ENCODE results near the gene CCL4.
"Not testable (repeated sequence)": the region's sequence is repeated elsewhere in the genome, so short reads cannot be mapped to it uniquely, and the experiment has no call there.

CCL4 gene

GRCh38 chr17:36117505-36118382 lies 14.1 kb downstream of the CCL4 start:
- no peak for DNase-seq (ENCODE audit: low read depth, low spot score)

GRCh38 chr17:36118477-36119353 lies 15.1 kb downstream of the CCL4 start:
- no peak for DNase-seq (ENCODE audit: low read depth, low spot score)

GRCh38 chr17:36120221-36120620 lies 16.6 kb downstream of the CCL4 start:
- no peak for DNase-seq (ENCODE audit: low read depth, low spot score)

GRCh38 chr17:36121099-36121498 lies 17.5 kb downstream of the CCL4 start:
- DNase-seq (ENCODE audit: low read depth, low spot score): not testable (repeated sequence)

GRCh38 chr17:36123431-36123830 lies 19.8 kb downstream of the CCL4 start:
- DNase-seq (ENCODE audit: low read depth, low spot score): no peak

GRCh38 chr17:36124879-36125824 lies 21.5 kb downstream of the CCL4 start:
- no peak for DNase-seq (ENCODE audit: low read depth, low spot score)

GRCh38 chr17:36127199-36127893 lies 23.7 kb downstream of the CCL4 start:
- DNase-seq (ENCODE audit: low read depth, low spot score): no peak

- no peak for DNase-seq (ENCODE audit: low read depth, low spot score)
Observed at GRCh38 chr17:36127911-36128310, 24.3 kb downstream of the CCL4 start.

GRCh38 chr17:36128411-36128978 lies 24.9 kb downstream of the CCL4 start:
- no peak for DNase-seq (ENCODE audit: low read depth, low spot score)

GRCh38 chr17:36129616-36130015 lies 26.0 kb downstream of the CCL4 start:
- DNase-seq (ENCODE audit: low read depth, low spot score): no peak

GRCh38 chr17:36130346-36130745 lies 26.7 kb downstream of the CCL4 start:
- DNase-seq (ENCODE audit: low read depth, low spot score): no peak

- no peak for DNase-seq (ENCODE audit: low read depth, low spot score)
Observed at GRCh38 chr17:36131421-36131820, 27.8 kb downstream of the CCL4 start.

- DNase-seq (ENCODE audit: low read depth, low spot score): no peak
Observed at GRCh38 chr17:36131931-36132330, 28.3 kb downstream of the CCL4 start.

GRCh38 chr17:36132421-36132831 lies 28.8 kb downstream of the CCL4 start:
- no peak for DNase-seq (ENCODE audit: low read depth, low spot score)

- DNase-seq (ENCODE audit: low read depth, low spot score): no peak
Observed at GRCh38 chr17:36133602-36134236, 30.1 kb downstream of the CCL4 start.

GRCh38 chr17:36135465-36135864 lies 31.8 kb downstream of the CCL4 start:
- DNase-seq (ENCODE audit: low read depth, low spot score): no peak

GRCh38 chr17:36136036-36136435 lies 32.4 kb downstream of the CCL4 start:
- DNase-seq (ENCODE audit: low read depth, low spot score): no peak

- DNase-seq (ENCODE audit: low read depth, low spot score): no peak
Observed at GRCh38 chr17:36136439-36136838, 32.8 kb downstream of the CCL4 start.

GRCh38 chr17:36142235-36142634 lies 38.6 kb downstream of the CCL4 start:
- no peak for DNase-seq (ENCODE audit: low read depth, low spot score)

GRCh38 chr17:36142806-36143205 lies 39.2 kb downstream of the CCL4 start:
- DNase-seq (ENCODE audit: low read depth, low spot score): no peak
